ENCODE measurements around the gene GRK5. TPM values are rescaled to one million over a fixed set of nuclear protein-coding genes. Genes with fewer than 3 reads are reported as not detected.

GRK5 gene
- total RNA-seq, 2 donors from 2014 or later, result 9.1 to 11.9 TPM

DNA sequence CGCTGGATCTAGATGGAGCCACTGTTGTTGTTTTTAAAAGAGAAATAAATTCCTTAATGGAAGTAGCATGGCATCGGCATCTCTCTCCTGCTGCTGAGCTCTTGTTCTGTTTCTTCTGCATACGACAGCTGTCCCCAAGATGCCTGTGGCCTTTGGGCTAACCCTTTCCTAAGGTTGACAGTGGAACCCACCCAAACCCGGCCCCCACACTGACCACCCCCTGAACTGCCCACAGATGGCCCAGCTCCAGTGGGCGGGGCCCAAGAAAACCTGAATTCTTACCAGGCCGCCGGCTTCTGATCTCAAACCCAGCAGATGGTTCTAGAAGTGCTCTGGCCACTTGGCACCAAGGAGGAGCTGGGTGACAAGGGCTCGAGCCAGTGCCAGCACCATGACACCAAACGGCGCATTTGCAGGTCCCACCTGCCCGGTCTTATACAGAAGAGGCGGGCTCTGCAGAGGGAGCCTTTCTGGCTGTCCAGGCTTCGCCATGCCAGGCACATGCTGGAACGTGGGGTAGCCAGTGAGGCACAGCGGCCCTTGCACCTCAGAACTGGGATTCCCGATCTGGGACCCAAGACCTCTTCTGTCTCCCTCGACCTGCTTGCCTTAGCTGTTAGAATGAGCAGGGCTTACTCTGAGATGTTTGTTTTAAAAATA is 252.4 kb downstream of the GRK5 start:
- no peaks in the 10 kb centered on the region for H3K4me1 ChIP-seq (ENCODE audit: control insufficient read depth, insufficient read depth, low read length)
- TF ChIP-seq, protein P1, sequence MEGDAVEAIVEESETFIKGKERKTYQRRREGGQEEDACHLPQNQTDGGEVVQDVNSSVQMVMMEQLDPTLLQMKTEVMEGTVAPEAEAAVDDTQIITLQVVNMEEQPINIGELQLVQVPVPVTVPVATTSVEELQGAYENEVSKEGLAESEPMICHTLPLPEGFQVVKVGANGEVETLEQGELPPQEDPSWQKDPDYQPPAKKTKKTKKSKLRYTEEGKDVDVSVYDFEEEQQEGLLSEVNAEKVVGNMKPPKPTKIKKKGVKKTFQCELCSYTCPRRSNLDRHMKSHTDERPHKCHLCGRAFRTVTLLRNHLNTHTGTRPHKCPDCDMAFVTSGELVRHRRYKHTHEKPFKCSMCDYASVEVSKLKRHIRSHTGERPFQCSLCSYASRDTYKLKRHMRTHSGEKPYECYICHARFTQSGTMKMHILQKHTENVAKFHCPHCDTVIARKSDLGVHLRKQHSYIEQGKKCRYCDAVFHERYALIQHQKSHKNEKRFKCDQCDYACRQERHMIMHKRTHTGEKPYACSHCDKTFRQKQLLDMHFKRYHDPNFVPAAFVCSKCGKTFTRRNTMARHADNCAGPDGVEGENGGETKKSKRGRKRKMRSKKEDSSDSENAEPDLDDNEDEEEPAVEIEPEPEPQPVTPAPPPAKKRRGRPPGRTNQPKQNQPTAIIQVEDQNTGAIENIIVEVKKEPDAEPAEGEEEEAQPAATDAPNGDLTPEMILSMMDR (conservative IDR thresholded peaks at IDR 0.05), result no peak
- 86 to 94% methylated on average over 10 to 17 of the region's 17 CpGs for WGBS, 2 experiments (ENCODE audit: insufficient coverage in 1 of 2, insufficient read length in 1 of 2)
- H3K27ac ChIP-seq (ENCODE audit: low read depth, low read length), result no peak overlapping the region
- no peak overlapping the region for H3K9ac ChIP-seq (ENCODE audit: extremely low read depth, low read length, poor library complexity, severe bottlenecking)
- peaks cover 8% of the 10 kb centered on the region for H3K9me3 ChIP-seq (ENCODE audit: control insufficient read depth, low read length)
- Mint-ChIP-seq H3K4me3 (no peak overlapping the region), H3K36me3 (ENCODE audit: low read depth) (no peaks in the 10 kb centered on the region), H3K27ac (no peak overlapping the region), H3K9me3 (peaks cover 12% of the 10 kb centered on the region), H3K4me1 (no peaks in the 10 kb centered on the region), H3K27me3 (ENCODE audit: insufficient read depth) (peaks cover 15% of the 10 kb centered on the region)
- no peak overlapping the region for H3K4me3 ChIP-seq (ENCODE audit: low read length)
- H3K27me3 ChIP-seq (ENCODE audit: control insufficient read depth, insufficient read depth, low read length, poor library complexity, severe bottlenecking), result no peaks in the 10 kb centered on the region
- no peak for DNase-seq
- no peaks in the 10 kb centered on the region for H3K36me3 ChIP-seq (ENCODE audit: control insufficient read depth, insufficient read depth, low read length)

DNA sequence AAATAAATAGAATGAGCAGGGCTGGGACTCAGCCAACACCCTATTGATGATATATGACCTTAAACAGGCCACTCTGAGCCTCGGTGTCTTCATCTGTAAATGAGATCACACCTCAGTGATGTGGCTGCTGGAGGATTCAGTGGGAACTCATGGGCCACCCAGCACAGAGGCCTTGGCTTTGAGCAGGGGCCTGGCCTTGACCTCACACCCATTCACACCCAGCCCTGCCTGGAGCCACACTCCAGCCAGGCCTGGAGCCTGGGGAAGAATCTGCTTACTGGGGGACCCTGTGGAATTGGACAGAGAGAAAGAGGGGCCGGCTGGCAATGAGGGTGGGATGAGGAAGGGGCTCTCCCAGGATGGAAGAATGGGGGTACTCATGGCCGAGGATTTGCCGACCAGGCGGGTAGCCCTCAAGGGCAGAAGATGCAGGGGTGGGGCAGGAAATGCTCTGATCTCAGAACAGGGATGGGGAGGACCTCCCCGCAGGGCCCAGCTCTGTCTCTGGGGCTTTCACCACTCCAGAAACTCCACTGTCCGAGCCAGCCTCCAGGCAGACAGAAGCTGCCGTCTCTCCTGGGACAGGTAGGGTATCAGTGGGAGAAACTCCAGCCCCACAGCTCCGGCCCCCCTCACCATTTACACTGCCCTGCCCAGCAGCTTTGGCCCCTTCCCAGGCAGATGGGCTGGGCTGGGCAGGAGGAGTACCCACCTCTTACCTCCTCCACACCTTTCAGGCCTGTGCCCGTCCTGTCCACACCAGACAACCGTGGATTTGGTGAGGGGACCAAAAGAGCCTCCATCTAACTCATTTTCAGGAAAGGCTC is 253.2 kb downstream of the GRK5 start:
- no peaks in the 10 kb centered on the region for H3K4me1 Mint-ChIP-seq
- no peak overlapping the region for H3K9ac ChIP-seq (ENCODE audit: extremely low read depth, low read length, poor library complexity, severe bottlenecking)
- no peak overlapping the region for H3K27ac ChIP-seq (ENCODE audit: low read depth, low read length)
- no peak for DNase-seq
- peaks cover 8% of the 10 kb centered on the region for H3K9me3 ChIP-seq (ENCODE audit: control insufficient read depth, low read length)
- no peaks in the 10 kb centered on the region for H3K36me3 Mint-ChIP-seq (ENCODE audit: low read depth)
- TF ChIP-seq, protein P1 (conservative IDR thresholded peaks at IDR 0.05), result no peak
- H3K27ac Mint-ChIP-seq, result no peak overlapping the region
- no peak overlapping the region for H3K4me3 ChIP-seq (ENCODE audit: low read length)
- no peaks in the 10 kb centered on the region for H3K36me3 ChIP-seq (ENCODE audit: control insufficient read depth, insufficient read depth, low read length)
- peaks cover 19% of the 10 kb centered on the region for H3K27me3 Mint-ChIP-seq (ENCODE audit: insufficient read depth)
- H3K4me3 Mint-ChIP-seq, result no peak overlapping the region
- peaks cover 12% of the 10 kb centered on the region for H3K9me3 Mint-ChIP-seq
- H3K27me3 ChIP-seq (ENCODE audit: control insufficient read depth, insufficient read depth, low read length, poor library complexity, severe bottlenecking), result no peaks in the 10 kb centered on the region
- H3K4me1 ChIP-seq (ENCODE audit: control insufficient read depth, insufficient read depth, low read length), result no peaks in the 10 kb centered on the region
- 92 to 94% methylated on average over 4 to 11 of the region's 11 CpGs for WGBS, 2 experiments (ENCODE audit: insufficient coverage in 1 of 2, insufficient read length in 1 of 2)

DNA sequence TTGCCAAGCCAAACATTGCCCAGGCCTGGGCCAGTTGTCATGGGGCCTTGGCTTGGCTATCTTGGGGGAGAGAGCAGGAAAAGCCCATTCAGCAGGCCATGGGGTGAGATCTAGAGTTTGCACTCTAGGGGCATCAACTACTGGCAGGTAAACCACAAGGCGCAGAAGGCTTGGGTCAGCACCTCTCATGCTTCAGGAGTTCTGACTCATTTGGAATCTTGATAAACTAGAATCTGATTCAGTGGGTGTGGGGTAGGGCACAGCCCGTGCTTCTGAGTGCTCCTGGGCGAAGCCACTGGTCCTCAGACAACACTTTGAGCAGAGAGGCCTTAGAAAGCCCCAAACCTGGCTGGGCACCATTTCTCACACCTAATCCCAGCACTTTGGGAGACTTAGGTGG is 254.0 kb downstream of the GRK5 start:
- no peaks in the 10 kb centered on the region for H3K36me3 ChIP-seq (ENCODE audit: control insufficient read depth, insufficient read depth, low read length)
- TF ChIP-seq, protein P1 (conservative IDR thresholded peaks at IDR 0.05), result no peak
- Mint-ChIP-seq H3K9me3 (peaks cover 12% of the 10 kb centered on the region), H3K27me3 (ENCODE audit: insufficient read depth) (peaks cover 26% of the 10 kb centered on the region), H3K4me3 (no peak overlapping the region), H3K36me3 (ENCODE audit: low read depth) (no peaks in the 10 kb centered on the region), H3K4me1 (no peaks in the 10 kb centered on the region), H3K27ac (no peak overlapping the region)
- H3K4me3 ChIP-seq (ENCODE audit: low read length), result no peak overlapping the region
- H3K4me1 ChIP-seq (ENCODE audit: control insufficient read depth, insufficient read depth, low read length), result no peaks in the 10 kb centered on the region
- peaks cover 8% of the 10 kb centered on the region for H3K9me3 ChIP-seq (ENCODE audit: control insufficient read depth, low read length)
- H3K9ac ChIP-seq (ENCODE audit: extremely low read depth, low read length, poor library complexity, severe bottlenecking), result no peak overlapping the region
- WGBS, 2 experiments (ENCODE audit: insufficient coverage in 1 of 2, insufficient read length in 1 of 2), result 94 to 100% methylated on average over 1 to 3 of the region's 3 CpGs
- no peak for DNase-seq
- no peaks in the 10 kb centered on the region for H3K27me3 ChIP-seq (ENCODE audit: control insufficient read depth, insufficient read depth, low read length, poor library complexity, severe bottlenecking)
- H3K27ac ChIP-seq (ENCODE audit: low read depth, low read length), result no peak overlapping the region

Data from endodermal cell (in vitro differentiated cells).